ENCODE measurements around the gene CCDC90B.

DNA sequence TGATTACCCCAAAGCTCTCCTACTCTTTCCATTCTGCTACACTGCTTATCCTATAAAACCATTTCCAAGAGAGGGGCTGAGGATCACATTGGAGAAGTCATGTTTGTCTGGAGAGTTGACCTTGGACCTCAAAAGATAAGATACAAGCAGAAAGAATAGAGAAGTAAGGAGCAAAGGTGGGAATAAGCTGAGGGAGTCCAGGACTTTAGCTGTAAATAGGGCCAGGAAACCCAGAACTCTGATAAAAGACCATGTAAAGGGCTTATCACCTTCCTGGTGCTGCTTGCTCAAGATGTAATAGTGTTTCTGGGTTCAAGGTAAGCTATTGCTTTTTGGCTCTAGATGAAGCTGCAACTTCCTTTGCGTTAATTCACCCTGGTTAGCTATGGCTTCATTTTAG, 32.8 kb upstream of the CCDC90B start:
- TF ChIP-seq CTCF (IDR thresholded peaks at IDR 0.05) (no peak), POLR2A (IDR thresholded peaks at IDR 0.05) (no peak)
